ENCODE results near the gene ANKRD52. TPM values are rescaled to one million over a fixed set of nuclear protein-coding genes. Genes with fewer than 3 reads are reported as not detected.

ANKRD52 gene
- total and polyA plus RNA-seq, 9 of the 15 experiments (the other 6 are each of a cell fraction or from before 2014, with no cell fraction given): 0.52 to 46.8 (median 7.9) TPM

DNA sequence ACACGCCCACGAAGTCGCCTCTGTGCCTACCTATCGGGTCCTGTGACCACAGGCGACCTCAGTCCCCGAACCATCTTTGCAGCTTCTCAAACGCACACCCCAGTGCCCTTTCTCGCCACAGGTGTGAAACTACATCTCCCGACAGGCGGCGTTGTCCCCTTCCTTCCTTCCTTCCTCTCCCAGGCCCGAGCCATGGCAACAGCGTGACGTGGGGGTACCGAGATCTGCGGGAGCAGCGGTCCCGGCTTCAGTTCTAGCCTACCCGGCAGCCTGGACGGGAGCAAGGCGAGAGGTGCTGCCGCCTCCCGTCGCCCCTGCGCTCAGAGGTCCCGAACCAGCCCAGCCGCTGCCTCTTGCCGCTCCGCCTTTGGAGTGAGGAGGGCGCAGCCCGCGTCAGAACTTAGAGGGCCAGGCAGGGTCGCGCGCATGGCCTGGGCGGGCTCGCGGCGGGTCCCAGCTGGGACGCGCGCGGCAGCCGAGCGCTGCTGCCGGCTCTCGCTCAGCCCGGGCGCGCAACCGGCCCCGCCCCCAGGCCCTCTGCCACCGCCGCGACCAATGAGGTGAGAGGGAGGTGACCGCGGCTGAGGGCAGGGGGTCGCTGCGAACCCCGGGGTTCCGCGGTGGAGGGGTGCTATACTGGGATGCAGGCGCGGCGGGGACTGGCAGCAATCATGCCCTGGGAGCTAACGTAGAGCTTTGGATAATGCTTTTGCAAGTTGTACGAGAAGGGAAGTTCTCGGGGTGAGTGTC lies 8.7 kb upstream of the ANKRD52 start, which contains the start of gene COQ10A (continued):
- TF ChIP-seq, protein P1, sequence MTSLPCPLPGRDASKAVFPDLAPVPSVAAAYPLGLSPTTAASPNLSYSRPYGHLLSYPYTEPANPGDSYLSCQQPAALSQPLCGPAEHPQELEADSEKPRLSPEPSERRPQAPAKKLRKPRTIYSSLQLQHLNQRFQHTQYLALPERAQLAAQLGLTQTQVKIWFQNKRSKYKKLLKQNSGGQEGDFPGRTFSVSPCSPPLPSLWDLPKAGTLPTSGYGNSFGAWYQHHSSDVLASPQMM (CRISPR knock-in tag; IDR thresholded peaks at IDR 0.05): no peak
- TF ChIP-seq GTF2E2 (tag; IDR thresholded peaks at IDR 0.05) (no peak), RNF2 (IDR thresholded peaks at IDR 0.05) (no peak), HMG20B (CRISPR knock-in tag; IDR thresholded peaks at IDR 0.05) (no peak), PHB (CRISPR knock-in tag; IDR thresholded peaks at IDR 0.05) (no peak), CCNT2 (IDR thresholded peaks at IDR 0.05; ENCODE audit: borderline replicate concordance, extremely low read depth, insufficient read length, low read depth, low read length) (peak; percentile 75), TEAD2 (tag; IDR thresholded peaks at IDR 0.05) (no peak), NCOA4 (IDR thresholded peaks at IDR 0.05; ENCODE audit: partially characterized antibody) (no peak), ZNF3 (CRISPR knock-in tag; IDR thresholded peaks at IDR 0.05) (no peak), RB1 (IDR thresholded peaks at IDR 0.05; ENCODE audit: low read depth) (peak; percentile 87), GTF2A2 (tag; IDR thresholded peaks at IDR 0.05) (no peak)
- TF ChIP-seq, protein P2, sequence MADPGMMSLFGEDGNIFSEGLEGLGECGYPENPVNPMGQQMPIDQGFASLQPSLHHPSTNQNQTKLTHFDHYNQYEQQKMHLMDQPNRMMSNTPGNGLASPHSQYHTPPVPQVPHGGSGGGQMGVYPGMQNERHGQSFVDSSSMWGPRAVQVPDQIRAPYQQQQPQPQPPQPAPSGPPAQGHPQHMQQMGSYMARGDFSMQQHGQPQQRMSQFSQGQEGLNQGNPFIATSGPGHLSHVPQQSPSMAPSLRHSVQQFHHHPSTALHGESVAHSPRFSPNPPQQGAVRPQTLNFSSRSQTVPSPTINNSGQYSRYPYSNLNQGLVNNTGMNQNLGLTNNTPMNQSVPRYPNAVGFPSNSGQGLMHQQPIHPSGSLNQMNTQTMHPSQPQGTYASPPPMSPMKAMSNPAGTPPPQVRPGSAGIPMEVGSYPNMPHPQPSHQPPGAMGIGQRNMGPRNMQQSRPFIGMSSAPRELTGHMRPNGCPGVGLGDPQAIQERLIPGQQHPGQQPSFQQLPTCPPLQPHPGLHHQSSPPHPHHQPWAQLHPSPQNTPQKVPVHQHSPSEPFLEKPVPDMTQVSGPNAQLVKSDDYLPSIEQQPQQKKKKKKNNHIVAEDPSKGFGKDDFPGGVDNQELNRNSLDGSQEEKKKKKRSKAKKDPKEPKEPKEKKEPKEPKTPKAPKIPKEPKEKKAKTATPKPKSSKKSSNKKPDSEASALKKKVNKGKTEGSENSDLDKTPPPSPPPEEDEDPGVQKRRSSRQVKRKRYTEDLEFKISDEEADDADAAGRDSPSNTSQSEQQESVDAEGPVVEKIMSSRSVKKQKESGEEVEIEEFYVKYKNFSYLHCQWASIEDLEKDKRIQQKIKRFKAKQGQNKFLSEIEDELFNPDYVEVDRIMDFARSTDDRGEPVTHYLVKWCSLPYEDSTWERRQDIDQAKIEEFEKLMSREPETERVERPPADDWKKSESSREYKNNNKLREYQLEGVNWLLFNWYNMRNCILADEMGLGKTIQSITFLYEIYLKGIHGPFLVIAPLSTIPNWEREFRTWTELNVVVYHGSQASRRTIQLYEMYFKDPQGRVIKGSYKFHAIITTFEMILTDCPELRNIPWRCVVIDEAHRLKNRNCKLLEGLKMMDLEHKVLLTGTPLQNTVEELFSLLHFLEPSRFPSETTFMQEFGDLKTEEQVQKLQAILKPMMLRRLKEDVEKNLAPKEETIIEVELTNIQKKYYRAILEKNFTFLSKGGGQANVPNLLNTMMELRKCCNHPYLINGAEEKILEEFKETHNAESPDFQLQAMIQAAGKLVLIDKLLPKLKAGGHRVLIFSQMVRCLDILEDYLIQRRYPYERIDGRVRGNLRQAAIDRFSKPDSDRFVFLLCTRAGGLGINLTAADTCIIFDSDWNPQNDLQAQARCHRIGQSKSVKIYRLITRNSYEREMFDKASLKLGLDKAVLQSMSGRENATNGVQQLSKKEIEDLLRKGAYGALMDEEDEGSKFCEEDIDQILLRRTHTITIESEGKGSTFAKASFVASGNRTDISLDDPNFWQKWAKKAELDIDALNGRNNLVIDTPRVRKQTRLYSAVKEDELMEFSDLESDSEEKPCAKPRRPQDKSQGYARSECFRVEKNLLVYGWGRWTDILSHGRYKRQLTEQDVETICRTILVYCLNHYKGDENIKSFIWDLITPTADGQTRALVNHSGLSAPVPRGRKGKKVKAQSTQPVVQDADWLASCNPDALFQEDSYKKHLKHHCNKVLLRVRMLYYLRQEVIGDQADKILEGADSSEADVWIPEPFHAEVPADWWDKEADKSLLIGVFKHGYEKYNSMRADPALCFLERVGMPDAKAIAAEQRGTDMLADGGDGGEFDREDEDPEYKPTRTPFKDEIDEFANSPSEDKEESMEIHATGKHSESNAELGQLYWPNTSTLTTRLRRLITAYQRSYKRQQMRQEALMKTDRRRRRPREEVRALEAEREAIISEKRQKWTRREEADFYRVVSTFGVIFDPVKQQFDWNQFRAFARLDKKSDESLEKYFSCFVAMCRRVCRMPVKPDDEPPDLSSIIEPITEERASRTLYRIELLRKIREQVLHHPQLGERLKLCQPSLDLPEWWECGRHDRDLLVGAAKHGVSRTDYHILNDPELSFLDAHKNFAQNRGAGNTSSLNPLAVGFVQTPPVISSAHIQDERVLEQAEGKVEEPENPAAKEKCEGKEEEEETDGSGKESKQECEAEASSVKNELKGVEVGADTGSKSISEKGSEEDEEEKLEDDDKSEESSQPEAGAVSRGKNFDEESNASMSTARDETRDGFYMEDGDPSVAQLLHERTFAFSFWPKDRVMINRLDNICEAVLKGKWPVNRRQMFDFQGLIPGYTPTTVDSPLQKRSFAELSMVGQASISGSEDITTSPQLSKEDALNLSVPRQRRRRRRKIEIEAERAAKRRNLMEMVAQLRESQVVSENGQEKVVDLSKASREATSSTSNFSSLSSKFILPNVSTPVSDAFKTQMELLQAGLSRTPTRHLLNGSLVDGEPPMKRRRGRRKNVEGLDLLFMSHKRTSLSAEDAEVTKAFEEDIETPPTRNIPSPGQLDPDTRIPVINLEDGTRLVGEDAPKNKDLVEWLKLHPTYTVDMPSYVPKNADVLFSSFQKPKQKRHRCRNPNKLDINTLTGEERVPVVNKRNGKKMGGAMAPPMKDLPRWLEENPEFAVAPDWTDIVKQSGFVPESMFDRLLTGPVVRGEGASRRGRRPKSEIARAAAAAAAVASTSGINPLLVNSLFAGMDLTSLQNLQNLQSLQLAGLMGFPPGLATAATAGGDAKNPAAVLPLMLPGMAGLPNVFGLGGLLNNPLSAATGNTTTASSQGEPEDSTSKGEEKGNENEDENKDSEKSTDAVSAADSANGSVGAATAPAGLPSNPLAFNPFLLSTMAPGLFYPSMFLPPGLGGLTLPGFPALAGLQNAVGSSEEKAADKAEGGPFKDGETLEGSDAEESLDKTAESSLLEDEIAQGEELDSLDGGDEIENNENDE (IDR thresholded peaks at IDR 0.05; ENCODE audit: low read depth, low read length): no peak
- TF ChIP-seq, protein P3, sequence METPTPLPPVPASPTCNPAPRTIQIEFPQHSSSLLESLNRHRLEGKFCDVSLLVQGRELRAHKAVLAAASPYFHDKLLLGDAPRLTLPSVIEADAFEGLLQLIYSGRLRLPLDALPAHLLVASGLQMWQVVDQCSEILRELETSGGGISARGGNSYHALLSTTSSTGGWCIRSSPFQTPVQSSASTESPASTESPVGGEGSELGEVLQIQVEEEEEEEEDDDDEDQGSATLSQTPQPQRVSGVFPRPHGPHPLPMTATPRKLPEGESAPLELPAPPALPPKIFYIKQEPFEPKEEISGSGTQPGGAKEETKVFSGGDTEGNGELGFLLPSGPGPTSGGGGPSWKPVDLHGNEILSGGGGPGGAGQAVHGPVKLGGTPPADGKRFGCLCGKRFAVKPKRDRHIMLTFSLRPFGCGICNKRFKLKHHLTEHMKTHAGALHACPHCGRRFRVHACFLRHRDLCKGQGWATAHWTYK (CRISPR knock-in tag; IDR thresholded peaks at IDR 0.05): peak; percentile 81; the same call in 1 of the 2 replicates
- TF ChIP-seq, protein P4, sequence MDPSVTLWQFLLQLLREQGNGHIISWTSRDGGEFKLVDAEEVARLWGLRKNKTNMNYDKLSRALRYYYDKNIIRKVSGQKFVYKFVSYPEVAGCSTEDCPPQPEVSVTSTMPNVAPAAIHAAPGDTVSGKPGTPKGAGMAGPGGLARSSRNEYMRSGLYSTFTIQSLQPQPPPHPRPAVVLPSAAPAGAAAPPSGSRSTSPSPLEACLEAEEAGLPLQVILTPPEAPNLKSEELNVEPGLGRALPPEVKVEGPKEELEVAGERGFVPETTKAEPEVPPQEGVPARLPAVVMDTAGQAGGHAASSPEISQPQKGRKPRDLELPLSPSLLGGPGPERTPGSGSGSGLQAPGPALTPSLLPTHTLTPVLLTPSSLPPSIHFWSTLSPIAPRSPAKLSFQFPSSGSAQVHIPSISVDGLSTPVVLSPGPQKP (CRISPR knock-in tag; IDR thresholded peaks at IDR 0.05): no peak

All from K562 (cell line).